ENCODE results near the gene GRIA4.

GRCh38 chr11:105705786-105706530, 96.1 kb downstream of the GRIA4 start:
- no peak for TF ChIP-seq POLR2A (IDR thresholded peaks at IDR 0.05; ENCODE audit: low read length)
- TF ChIP-seq, protein P1, sequence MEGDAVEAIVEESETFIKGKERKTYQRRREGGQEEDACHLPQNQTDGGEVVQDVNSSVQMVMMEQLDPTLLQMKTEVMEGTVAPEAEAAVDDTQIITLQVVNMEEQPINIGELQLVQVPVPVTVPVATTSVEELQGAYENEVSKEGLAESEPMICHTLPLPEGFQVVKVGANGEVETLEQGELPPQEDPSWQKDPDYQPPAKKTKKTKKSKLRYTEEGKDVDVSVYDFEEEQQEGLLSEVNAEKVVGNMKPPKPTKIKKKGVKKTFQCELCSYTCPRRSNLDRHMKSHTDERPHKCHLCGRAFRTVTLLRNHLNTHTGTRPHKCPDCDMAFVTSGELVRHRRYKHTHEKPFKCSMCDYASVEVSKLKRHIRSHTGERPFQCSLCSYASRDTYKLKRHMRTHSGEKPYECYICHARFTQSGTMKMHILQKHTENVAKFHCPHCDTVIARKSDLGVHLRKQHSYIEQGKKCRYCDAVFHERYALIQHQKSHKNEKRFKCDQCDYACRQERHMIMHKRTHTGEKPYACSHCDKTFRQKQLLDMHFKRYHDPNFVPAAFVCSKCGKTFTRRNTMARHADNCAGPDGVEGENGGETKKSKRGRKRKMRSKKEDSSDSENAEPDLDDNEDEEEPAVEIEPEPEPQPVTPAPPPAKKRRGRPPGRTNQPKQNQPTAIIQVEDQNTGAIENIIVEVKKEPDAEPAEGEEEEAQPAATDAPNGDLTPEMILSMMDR (IDR thresholded peaks at IDR 0.05) = no peak
- TF ChIP-seq, protein P2, sequence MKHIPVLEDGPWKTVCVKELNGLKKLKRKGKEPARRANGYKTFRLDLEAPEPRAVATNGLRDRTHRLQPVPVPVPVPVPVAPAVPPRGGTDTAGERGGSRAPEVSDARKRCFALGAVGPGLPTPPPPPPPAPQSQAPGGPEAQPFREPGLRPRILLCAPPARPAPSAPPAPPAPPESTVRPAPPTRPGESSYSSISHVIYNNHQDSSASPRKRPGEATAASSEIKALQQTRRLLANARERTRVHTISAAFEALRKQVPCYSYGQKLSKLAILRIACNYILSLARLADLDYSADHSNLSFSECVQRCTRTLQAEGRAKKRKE (CRISPR knock-in tag; IDR thresholded peaks at IDR 0.05; ENCODE audit: low read depth) = no peak
- TF ChIP-seq, protein P3, sequence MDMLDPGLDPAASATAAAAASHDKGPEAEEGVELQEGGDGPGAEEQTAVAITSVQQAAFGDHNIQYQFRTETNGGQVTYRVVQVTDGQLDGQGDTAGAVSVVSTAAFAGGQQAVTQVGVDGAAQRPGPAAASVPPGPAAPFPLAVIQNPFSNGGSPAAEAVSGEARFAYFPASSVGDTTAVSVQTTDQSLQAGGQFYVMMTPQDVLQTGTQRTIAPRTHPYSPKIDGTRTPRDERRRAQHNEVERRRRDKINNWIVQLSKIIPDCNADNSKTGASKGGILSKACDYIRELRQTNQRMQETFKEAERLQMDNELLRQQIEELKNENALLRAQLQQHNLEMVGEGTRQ (IDR thresholded peaks at IDR 0.05) = no peak
- no peak for TF ChIP-seq CEBPB (IDR thresholded peaks at IDR 0.05)
- no peak for TF ChIP-seq NPAS2 (CRISPR knock-in tag; IDR thresholded peaks at IDR 0.05; ENCODE audit: borderline replicate concordance)

Measured in A549 (cell line).